ENCODE measurements around the gene NFATC3. TPM values are rescaled to one million over a fixed set of nuclear protein-coding genes. Genes with fewer than 3 reads are reported as not detected.

The NFATC3 gene
- total RNA-seq, 5 donors from 2014 or later (not counting 1 experiment from before 2014, with no cell fraction given), result 111 to 144 (median 116) TPM

GRCh38 chr16:68247400-68247799 lies 162.2 kb downstream of the NFATC3 start:
- no peak for ATAC-seq (replicated peaks in 1 of 4)
- Mint-ChIP-seq H3K4me3 (peak overlapping the region in 1 of 3 donors; percentile 31), H3K27ac (no peak overlapping the region), H3K36me3 (peaks cover 14% of the 10 kb centered on the region), H3K4me1 (peaks cover 22 to 36% (median 31%) of the 10 kb centered on the region in 3 donors), H3K9me3 (no peaks in the 10 kb centered on the region), H3K27me3 (no peaks in the 10 kb centered on the region)
- peaks cover 5 to 30% of the 10 kb centered on the region in 2 experiments for H3K4me1 ChIP-seq (ENCODE audit: control insufficient read depth in 1 of 2, extremely low read depth in 1 of 2, insufficient read depth in 2 of 2, low read length in 2 of 2)
- peaks cover 0 to 6% of the 10 kb centered on the region in 2 experiments for H3K27me3 ChIP-seq (replicated peaks in 1 of 2; ENCODE audit: control insufficient read depth in 2 of 2, extremely low read depth in 1 of 2, insufficient read depth in 2 of 2, low read length in 1 of 2)
- H3K9me3 ChIP-seq, result no peaks in the 10 kb centered on the region
- H3K27ac ChIP-seq (ENCODE audit: low read length), result no peak overlapping the region
- no peak for DNase-seq
- 100% methylated on average over 3 of the region's 4 CpGs for WGBS (ENCODE audit: insufficient coverage)
- ChIA-PET CTCF (no interaction called here), POLR2A (no interaction called here)
- no peak overlapping the region for H3K4me3 ChIP-seq (ENCODE audit: control insufficient read depth in 1 of 2, extremely low read depth in 1 of 2, low read length in 1 of 2)
- peaks cover 3 to 16% of the 10 kb centered on the region in 2 donors for H3K36me3 ChIP-seq (ENCODE audit: control insufficient read depth in 2 of 2, extremely low read depth in 1 of 2, insufficient read depth in 1 of 2, low read length in 1 of 2)

GRCh38 chr16:68247932-68248331 lies 162.8 kb downstream of the NFATC3 start:
- no peaks in the 10 kb centered on the region for H3K9me3 Mint-ChIP-seq

GRCh38 chr16:68249371-68249770 lies 164.2 kb downstream of the NFATC3 start:
- H3K4me1 ChIP-seq (ENCODE audit: control insufficient read depth in 1 of 2, extremely low read depth in 1 of 2, insufficient read depth in 2 of 2, low read length in 2 of 2), result peaks cover 5 to 27% of the 10 kb centered on the region in 2 experiments
- H3K27ac Mint-ChIP-seq, result no peak overlapping the region
- H3K4me3 ChIP-seq (ENCODE audit: control insufficient read depth in 1 of 2, extremely low read depth in 1 of 2, low read length in 1 of 2), result no peak overlapping the region
- POLR2A ChIA-PET, result no interaction called here
- CTCF ChIA-PET, result no interaction called here
- DNase-seq (no peak), ATAC-seq (replicated peaks in 1 of 4) (no peak)
- H3K27me3 Mint-ChIP-seq, result no peaks in the 10 kb centered on the region
- peaks cover 0 to 3% of the 10 kb centered on the region in 2 experiments for H3K27me3 ChIP-seq (replicated peaks in 1 of 2; ENCODE audit: control insufficient read depth in 2 of 2, extremely low read depth in 1 of 2, insufficient read depth in 2 of 2, low read length in 1 of 2)
- H3K9me3 ChIP-seq, result no peaks in the 10 kb centered on the region
- no peak overlapping the region for H3K4me3 Mint-ChIP-seq
- no peaks in the 10 kb centered on the region for H3K9me3 Mint-ChIP-seq
- peaks cover 17% of the 10 kb centered on the region for H3K36me3 Mint-ChIP-seq
- peaks cover 7 to 27% of the 10 kb centered on the region in 2 donors for H3K36me3 ChIP-seq (ENCODE audit: control insufficient read depth in 2 of 2, extremely low read depth in 1 of 2, insufficient read depth in 1 of 2, low read length in 1 of 2)
- no CpG with 5 or more reads among the region's 4 CpGs for WGBS (ENCODE audit: insufficient coverage)
- H3K4me1 Mint-ChIP-seq, result peaks cover 22 to 32% (median 23%) of the 10 kb centered on the region in 3 donors
- H3K27ac ChIP-seq (ENCODE audit: low read length), result no peak overlapping the region

More at GRCh38 chr16:68247932-68248331, 162.8 kb downstream of the NFATC3 start:
- Mint-ChIP-seq H3K4me1 (peaks cover 22 to 36% (median 31%) of the 10 kb centered on the region in 3 donors), H3K4me3 (no peak overlapping the region), H3K27me3 (no peaks in the 10 kb centered on the region), H3K27ac (no peak overlapping the region), H3K36me3 (peaks cover 14% of the 10 kb centered on the region)
- Histone ChIP-seq H3K9me3 (no peaks in the 10 kb centered on the region), H3K4me3 (ENCODE audit: control insufficient read depth in 1 of 2, extremely low read depth in 1 of 2, low read length in 1 of 2) (no peak overlapping the region), H3K36me3 (ENCODE audit: control insufficient read depth in 2 of 2, extremely low read depth in 1 of 2, insufficient read depth in 1 of 2, low read length in 1 of 2) (peaks cover 3 to 18% of the 10 kb centered on the region in 2 donors), H3K27me3 (replicated peaks in 1 of 2; ENCODE audit: control insufficient read depth in 2 of 2, extremely low read depth in 1 of 2, insufficient read depth in 2 of 2, low read length in 1 of 2) (peaks cover 0 to 6% of the 10 kb centered on the region in 2 experiments), H3K4me1 (ENCODE audit: control insufficient read depth in 1 of 2, extremely low read depth in 1 of 2, insufficient read depth in 2 of 2, low read length in 2 of 2) (peaks cover 5 to 30% of the 10 kb centered on the region in 2 experiments), H3K27ac (ENCODE audit: low read length) (no peak overlapping the region)
- ChIA-PET CTCF (interaction anchor here in 1 of 2 donors (0.6 kb wide), 1 partner anchor 63 kb away, joined by 3 read pairs; the partner anchor contains the start of genes PRMT7 and SLC7A6OS), POLR2A (no interaction called here)
- ATAC-seq (replicated peaks in 1 of 4) (no peak), DNase-seq (no peak)
- WGBS (ENCODE audit: insufficient coverage), result 89% methylated on average over 2 of the region's 4 CpGs

GRCh38 chr16:68250951-68251350 lies 165.8 kb downstream of the NFATC3 start:
- Mint-ChIP-seq H3K4me1 (peaks cover 10 to 22% (median 10%) of the 10 kb centered on the region in 3 donors), H3K36me3 (peaks cover 17% of the 10 kb centered on the region), H3K4me3 (no peak overlapping the region), H3K9me3 (no peaks in the 10 kb centered on the region), H3K27me3 (no peaks in the 10 kb centered on the region), H3K27ac (no peak overlapping the region)
- 97% methylated on average over 5 of the region's 6 CpGs for WGBS (ENCODE audit: insufficient coverage)
- Histone ChIP-seq H3K27me3 (replicated peaks in 1 of 2; ENCODE audit: control insufficient read depth in 2 of 2, extremely low read depth in 1 of 2, insufficient read depth in 2 of 2, low read length in 1 of 2) (no peaks in the 10 kb centered on the region), H3K9me3 (no peaks in the 10 kb centered on the region), H3K36me3 (ENCODE audit: control insufficient read depth in 2 of 2, extremely low read depth in 1 of 2, insufficient read depth in 1 of 2, low read length in 1 of 2) (peaks cover 7 to 40% of the 10 kb centered on the region in 2 donors), H3K27ac (ENCODE audit: low read length) (no peak overlapping the region), H3K4me3 (ENCODE audit: control insufficient read depth in 1 of 2, extremely low read depth in 1 of 2, low read length in 1 of 2) (no peak overlapping the region), H3K4me1 (ENCODE audit: control insufficient read depth in 1 of 2, extremely low read depth in 1 of 2, insufficient read depth in 2 of 2, low read length in 2 of 2) (peaks cover under 1 to 14% of the 10 kb centered on the region in 2 experiments)
- ChIA-PET CTCF (no interaction called here), POLR2A (no interaction called here)
- ATAC-seq (replicated peaks in 1 of 4) (no peak), DNase-seq (no peak)

- Mint-ChIP-seq H3K4me3 (no peak overlapping the region), H3K9me3 (no peaks in the 10 kb centered on the region), H3K36me3 (peaks cover 20% of the 10 kb centered on the region), H3K27ac (no peak overlapping the region), H3K27me3 (no peaks in the 10 kb centered on the region), H3K4me1 (peaks cover 1 to 15% (median 2%) of the 10 kb centered on the region in 3 donors)
- Histone ChIP-seq H3K4me1 (ENCODE audit: control insufficient read depth in 1 of 2, extremely low read depth in 1 of 2, insufficient read depth in 2 of 2, low read length in 2 of 2) (peaks cover 0 to 6% of the 10 kb centered on the region in 2 experiments), H3K27ac (ENCODE audit: low read length) (no peak overlapping the region), H3K4me3 (ENCODE audit: control insufficient read depth in 1 of 2, extremely low read depth in 1 of 2, low read length in 1 of 2) (no peak overlapping the region), H3K36me3 (ENCODE audit: control insufficient read depth in 2 of 2, extremely low read depth in 1 of 2, insufficient read depth in 1 of 2, low read length in 1 of 2) (peaks cover 7 to 43% of the 10 kb centered on the region in 2 donors), H3K9me3 (no peaks in the 10 kb centered on the region), H3K27me3 (replicated peaks in 1 of 2; ENCODE audit: control insufficient read depth in 2 of 2, extremely low read depth in 1 of 2, insufficient read depth in 2 of 2, low read length in 1 of 2) (no peaks in the 10 kb centered on the region)
- ATAC-seq (replicated peaks in 1 of 4) (no peak), DNase-seq (no peak)
- ChIA-PET POLR2A (interaction anchor here in 1 of 2 donors (0.6 kb wide), 2 partner anchors 11 to 51 kb away, joined by 3 read pairs; no protein-coding TSS in a partner anchor), CTCF (interaction anchor here (0.6 to 1.0 kb wide), 2 partner anchors 10 to 13 kb away, joined by 3 read pairs; no protein-coding TSS in a partner anchor)
- 67% methylated on average over 2 of the region's 5 CpGs for WGBS (ENCODE audit: insufficient coverage)
These were observed 166.7 kb downstream of the NFATC3 start for GRCh38 chr16:68251832-68252231.

GRCh38 chr16:68252383-68252782 lies 167.2 kb downstream of the NFATC3 start:
- Mint-ChIP-seq H3K4me1 (peaks cover 2 to 13% (median 4%) of the 10 kb centered on the region in 3 donors), H3K9me3 (no peaks in the 10 kb centered on the region), H3K27me3 (no peaks in the 10 kb centered on the region), H3K27ac (no peak overlapping the region), H3K4me3 (no peak overlapping the region), H3K36me3 (peaks cover 23% of the 10 kb centered on the region)
- Histone ChIP-seq H3K27ac (ENCODE audit: low read length) (no peak overlapping the region), H3K9me3 (no peaks in the 10 kb centered on the region), H3K27me3 (replicated peaks in 1 of 2; ENCODE audit: control insufficient read depth in 2 of 2, extremely low read depth in 1 of 2, insufficient read depth in 2 of 2, low read length in 1 of 2) (no peaks in the 10 kb centered on the region), H3K4me3 (ENCODE audit: control insufficient read depth in 1 of 2, extremely low read depth in 1 of 2, low read length in 1 of 2) (no peak overlapping the region), H3K36me3 (ENCODE audit: control insufficient read depth in 2 of 2, extremely low read depth in 1 of 2, insufficient read depth in 1 of 2, low read length in 1 of 2) (peaks cover 7 to 43% of the 10 kb centered on the region in 2 donors), H3K4me1 (ENCODE audit: control insufficient read depth in 1 of 2, extremely low read depth in 1 of 2, insufficient read depth in 2 of 2, low read length in 2 of 2) (peaks cover 0 to 9% of the 10 kb centered on the region in 2 experiments)
- POLR2A ChIA-PET, result no interaction called here
- 87% methylated on average over 3 of the region's 5 CpGs for WGBS (ENCODE audit: insufficient coverage)
- no peak for DNase-seq
- CTCF ChIA-PET, result interaction anchor here (0.6 to 1.0 kb wide), 2 partner anchors 9 to 14 kb away, joined by 3 read pairs; no protein-coding TSS in a partner anchor
- no peak for ATAC-seq (replicated peaks in 1 of 4)
